Kidney epithelial cell (primary cell): ENCODE measurements around the gene CASZ1. TPM values are rescaled to one million over a fixed set of nuclear protein-coding genes. Genes with fewer than 3 reads are reported as not detected.

Experiments used
- DNase-seq: peaks from one replicate; pipeline ENCODE4 v3.0.0-alpha.2; 2010; ENCODE audit warnings: low read depth
- H3K27me3 ChIP-seq: 2 replicates; pipeline ENCODE4 v1.6.0; 2011; ENCODE audit warnings: low read length; ENCODE audit not compliant: control insufficient read depth, insufficient read depth
- H3K36me3 ChIP-seq: 2 replicates; pipeline ENCODE4 v1.5.1; 2011; ENCODE audit warnings: low read length; ENCODE audit not compliant: control insufficient read depth, insufficient read depth
- H3K4me3 ChIP-seq: 2 replicates; pipeline ENCODE4 v1.5.1; 2011; ENCODE audit warnings: low read depth, mild to moderate bottlenecking, control low read depth, low read length
- CTCF ChIP-seq: IDR thresholded peaks from 2 replicates; pipeline ENCODE4 v1.5.1; 2011; ENCODE audit warnings: mild to moderate bottlenecking, moderate library complexity, low read length, control low read depth, inconsistent platforms; ENCODE audit not compliant: insufficient read depth, poor library complexity, severe bottlenecking
- total RNA-seq: library from RNA; depleted of rRNA; stranded (reverse); fragments of >200 nt; gene quantifications from 2 replicates; pipeline ENCODE4 v1.2.3, GENCODE V29; 2015

The CASZ1 gene
- total RNA-seq, 1 donor from 2014 or later, result 28.2 TPM

GRCh38 chr1:10678402-10678801, 118.0 kb downstream of the CASZ1 start:
- H3K4me3 ChIP-seq, result no peak overlapping the region
- no peak for TF ChIP-seq CTCF
- no peaks in the 10 kb centered on the region for H3K36me3 ChIP-seq
- no peak for DNase-seq
- H3K27me3 ChIP-seq, result no peaks in the 10 kb centered on the region

GRCh38 chr1:10677491-10678391, 118.7 kb downstream of the CASZ1 start:
- H3K4me3 ChIP-seq, result no peak overlapping the region
- no peaks in the 10 kb centered on the region for H3K36me3 ChIP-seq
- no peak for TF ChIP-seq CTCF
- DNase-seq, result no peak
- H3K27me3 ChIP-seq, result no peaks in the 10 kb centered on the region

GRCh38 chr1:10676963-10677362, 119.5 kb downstream of the CASZ1 start:
- Histone ChIP-seq H3K27me3 (no peaks in the 10 kb centered on the region), H3K4me3 (no peak overlapping the region), H3K36me3 (no peaks in the 10 kb centered on the region)
- TF ChIP-seq CTCF, result no peak
- DNase-seq, result no peak

GRCh38 chr1:10675813-10676212, 120.6 kb downstream of the CASZ1 start:
- no peak for TF ChIP-seq CTCF
- DNase-seq, result no peak
- H3K36me3 ChIP-seq, result no peaks in the 10 kb centered on the region
- H3K4me3 ChIP-seq, result no peak overlapping the region
- no peaks in the 10 kb centered on the region for H3K27me3 ChIP-seq

GRCh38 chr1:10674700-10675609, 121.5 kb downstream of the CASZ1 start:
- DNase-seq, result no peak
- no peak for TF ChIP-seq CTCF
- Histone ChIP-seq H3K4me3 (no peak overlapping the region), H3K27me3 (no peaks in the 10 kb centered on the region), H3K36me3 (no peaks in the 10 kb centered on the region)
